ENCODE data around the gene MLLT10. TPM values are rescaled to one million over a fixed set of nuclear protein-coding genes. Genes with fewer than 3 reads are reported as not detected.

The MLLT10 gene
- total and polyA plus RNA-seq, 10 of the 15 experiments (the other 5 are each of a cell fraction or from before 2014, with no cell fraction given) = 8.7 to 61.1 (median 28.5) TPM

- TF ChIP-seq USF2 (IDR thresholded peaks at IDR 0.05; ENCODE audit: borderline replicate concordance, low read depth, low read length) = no peak
- TF ChIP-seq IRF3 (IDR thresholded peaks at IDR 0.05) = no peak
- no peak for TF ChIP-seq IRF4 (IDR thresholded peaks at IDR 0.05; ENCODE audit: low read depth, low read length)
Measured at GRCh38 chr10:21515361-21516241, 18.4 kb upstream of the MLLT10 start (continued).

- Histone ChIP-seq H3K9ac (ENCODE audit: control insufficient read depth, insufficient read depth, low read length) (no peak overlapping the region; the same call in 1 of the 2 replicates), H3K9me3 (replicated peaks; ENCODE audit: control insufficient read depth, insufficient read depth, low read length) (no peaks in the 10 kb centered on the region), H2AFZ (ENCODE audit: control insufficient read depth, low read depth, low read length) (peak overlapping the region; percentile 1; the same call in 1 of the 2 replicates), H3K4me2 (ENCODE audit: control insufficient read depth, insufficient read depth) (peak overlapping the region; percentile 97), H4K20me1 (ENCODE audit: control insufficient read depth, insufficient read depth) (no peaks in the 10 kb centered on the region), H3K27me3 (replicated peaks in 1 of 2; ENCODE audit: control insufficient read depth in 2 of 2, insufficient read depth in 2 of 2, low read length in 1 of 2) (peaks cover 10 to 37% of the 10 kb centered on the region in 2 experiments), H3K36me3 (ENCODE audit: control insufficient read depth in 2 of 2, insufficient read depth in 2 of 2, low read length in 1 of 2) (no peaks in the 10 kb centered on the region), H3K27ac (ENCODE audit: control insufficient read depth, insufficient read depth) (no peak overlapping the region), H3K4me1 (ENCODE audit: control insufficient read depth, insufficient read depth, low read length) (peaks cover 21% of the 10 kb centered on the region), H3K4me3 (peak overlapping the region; percentile 56; the same call in 1 of the 2 replicates), H3K79me2 (ENCODE audit: control insufficient read depth, insufficient read depth, low read length) (no peaks in the 10 kb centered on the region)
- ChIA-PET SMC1A (ENCODE audit: uncharacterized antibody, unreplicated experiment) (interaction anchor here (0.8 kb wide), 1 partner anchor 18 kb away, joined by 3 read pairs; no protein-coding TSS in a partner anchor), CTCF (no interaction called here), POLR2A (no interaction called here), RAD21 (ENCODE audit: unreplicated experiment) (interaction anchor here (0.7 to 1.4 kb wide), 2 partner anchors 20 to 65 kb away, joined by 3 to 6 read pairs; no protein-coding TSS in a partner anchor)
- FAIRE-seq = no peak
- in situ Hi-C loops (cut with MboI) = no loop called here
- peak; percentile 82 for ATAC-seq
- 2% methylated on average over 49 of the region's 86 CpGs for WGBS (ENCODE audit: insufficient coverage, insufficient replicate concordance, low lambda C conversion rate, missing lambda C conversion rate)
- no TSS peak for BruUV-seq (replicated peaks)
- TF ChIP-seq NR2F1 (conservative IDR thresholded peaks at IDR 0.05) = 0 out of 2 replicates have a peak, but pooled peaks have one; percentile 1
- 0 out of 2 replicates have a peak, but pooled peaks have one; percentile 21 for TF ChIP-seq GATAD2B (conservative IDR thresholded peaks at IDR 0.05; ENCODE audit: low read depth)
- TF ChIP-seq IKZF1 (conservative IDR thresholded peaks at IDR 0.05) = peak; percentile 21; the same call in 1 of the 2 replicates
- 0 out of 2 replicates have a peak, but pooled peaks have one; percentile 30 for TF ChIP-seq LARP7 (IDR thresholded peaks at IDR 0.05)
- TF ChIP-seq DPF2 (IDR thresholded peaks at IDR 0.05) = 0 out of 2 replicates have a peak, but pooled peaks have one; percentile 16
- TF ChIP-seq MYC (IDR thresholded peaks at IDR 0.05; ENCODE audit: insufficient read depth, insufficient read length, insufficient replicate concordance, low read length, severe bottlenecking) = no peak
- TF ChIP-seq NFXL1 (IDR thresholded peaks at IDR 0.05; ENCODE audit: borderline replicate concordance) = peak; percentile 72; the same call in 1 of the 2 replicates
- no peak for TF ChIP-seq BACH1 (IDR thresholded peaks at IDR 0.05; ENCODE audit: borderline replicate concordance)
- intact Hi-C loops (cut with micrococcal nuclease; ENCODE audit: unreplicated experiment) = no loop called here
- no peak for DNase-seq (ENCODE audit: low read depth, low spot score)
Measured at GRCh38 chr10:21516242-21517131, 17.5 kb upstream of the MLLT10 start.

Measured in GM12878 (cell line).